Breast epithelium (tissue), 4 donors: Measurements from ENCODE around the gene ANKRD37. TPM values are rescaled to one million over a fixed set of nuclear protein-coding genes. Genes with fewer than 3 reads are reported as not detected.

Source experiments
- DNase-seq, 2 donors: peaks; one replicate each; pipeline ENCODE4 v3.0.0-alpha.2; 2019; ENCODE audit warnings: low spot score in 2 of 2
- H3K27ac ChIP-seq, 2 donors: fragments of 200-600 bp; sonication (generic) in 1 of 2; one replicate each; pipeline ENCODE4 v1.5.1; 2016 to 2019; ENCODE audit warnings: mild to moderate bottlenecking in 1 of 2
- H3K27me3 ChIP-seq, 2 donors: fragments of 200-600 bp; sonication (generic) in 1 of 2; one replicate each; pipeline versions ENCODE4 v1.5.1 to v1.6.0; 2017 to 2019; ENCODE audit warnings: control low read depth in 1 of 2, mild to moderate bottlenecking in 1 of 2
- H3K36me3 ChIP-seq: fragments of 200-600 bp; one replicate; pipeline ENCODE4 v1.5.1; 2019
- H3K4me1 ChIP-seq, 2 donors: fragments of 200-600 bp; sonication (generic); one replicate each; pipeline ENCODE4 v1.5.1; 2016 to 2019; ENCODE audit warnings: control low read depth in 1 of 2
- H3K4me3 ChIP-seq, 3 donors: fragments of 200-600 bp; sonication (generic); 1 replicate in 2 of 3; 2 replicates in 1 of 3; pipeline ENCODE4 v1.5.1; 2016 to 2019; ENCODE audit warnings: mild to moderate bottlenecking in 3 of 3, moderate library complexity in 2 of 3
- H3K9me3 ChIP-seq, 2 donors: fragments of 200-600 bp; sonication (generic) in 1 of 2; one replicate each; pipeline ENCODE4 v1.5.1; 2016 to 2019; ENCODE audit warnings: control low read depth in 1 of 2
- CTCF ChIP-seq, 3 donors: fragments of 450-650 bp; IDR thresholded peaks; one replicate each; pipeline ENCODE4 v1.5.1; 2016 to 2017; ENCODE audit warnings: antibody characterized with exemption in 3 of 3, mild to moderate bottlenecking in 3 of 3, moderate library complexity in 3 of 3
- POLR2A ChIP-seq: fragments of 450-650 bp; IDR thresholded peaks from one replicate; pipeline ENCODE4 v1.6.1; 2016; ENCODE audit warnings: antibody characterized with exemption, mild to moderate bottlenecking, moderate library complexity
- POLR2AphosphoS5 ChIP-seq, 3 donors: sonication (generic); formaldehyde crosslinking; IDR thresholded peaks; one replicate each; pipeline ENCODE4 v1.6.1; 2017; ENCODE audit warnings: antibody characterized with exemption in 3 of 3
- intact Hi-C: fragments of 100-400 bp; cut with DNase I; formaldehyde crosslinking; loops from one replicate; pipeline ENCODE4 v1.15.1; 2023; ENCODE audit warnings: low total_unique reads
- total RNA-seq, 3 donors: library from RNA; depleted of rRNA; stranded (reverse); fragments of >200 nt; gene quantifications; one replicate each; pipeline ENCODE4 v1.1.0, GENCODE V29; 2016

Gene ANKRD37
- total RNA-seq, 3 donors from 2014 or later, result 9.0 to 15.5 (median 10.2) TPM

- no peaks in the 10 kb centered on the region for H3K27me3 ChIP-seq
- no peak overlapping the region for H3K4me3 ChIP-seq
- intact Hi-C loops, result no loop called here
- no peak for TF ChIP-seq CTCF (IDR thresholded peaks at IDR 0.05)
- no peak for TF ChIP-seq POLR2AphosphoS5 (IDR thresholded peaks at IDR 0.05)
- TF ChIP-seq POLR2A, result no peak
- no peaks in the 10 kb centered on the region for H3K9me3 ChIP-seq
- no peak for DNase-seq
- no peaks in the 10 kb centered on the region for H3K4me1 ChIP-seq
- H3K36me3 ChIP-seq, result no peaks in the 10 kb centered on the region
- no peak overlapping the region for H3K27ac ChIP-seq
These were observed 11.8 kb downstream of the ANKRD37 start for GRCh38 chr4:185408432-185408831.

GRCh38 chr4:185411849-185412248 lies 15.2 kb downstream of the ANKRD37 start:
- Histone ChIP-seq H3K27ac (no peak overlapping the region), H3K4me1 (no peaks in the 10 kb centered on the region), H3K36me3 (no peaks in the 10 kb centered on the region), H3K27me3 (no peaks in the 10 kb centered on the region), H3K4me3 (no peak overlapping the region), H3K9me3 (no peaks in the 10 kb centered on the region)
- intact Hi-C loops, result no loop called here
- TF ChIP-seq CTCF (IDR thresholded peaks at IDR 0.05), result no peak
- TF ChIP-seq POLR2A, result no peak
- no peak for TF ChIP-seq POLR2AphosphoS5 (IDR thresholded peaks at IDR 0.05)
- DNase-seq, result no peak

- TF ChIP-seq POLR2A (no peak), CTCF (IDR thresholded peaks at IDR 0.05) (no peak), POLR2AphosphoS5 (IDR thresholded peaks at IDR 0.05) (no peak)
- Histone ChIP-seq H3K27ac (no peak overlapping the region), H3K9me3 (no peaks in the 10 kb centered on the region), H3K36me3 (no peaks in the 10 kb centered on the region), H3K4me3 (no peak overlapping the region), H3K4me1 (no peaks in the 10 kb centered on the region), H3K27me3 (no peaks in the 10 kb centered on the region)
- no peak for DNase-seq
- intact Hi-C loops, result no loop called here
These were observed 15.8 kb downstream of the ANKRD37 start for GRCh38 chr4:185412412-185412811.

- TF ChIP-seq POLR2AphosphoS5 (IDR thresholded peaks at IDR 0.05) (no peak), POLR2A (no peak), CTCF (IDR thresholded peaks at IDR 0.05) (no peak)
- intact Hi-C loops, result no loop called here
These were observed 20.3 kb downstream of the ANKRD37 start for GRCh38 chr4:185416955-185417354.

GRCh38 chr4:185421366-185422124 lies 24.9 kb downstream of the ANKRD37 start:
- H3K9me3 ChIP-seq, result no peaks in the 10 kb centered on the region
- H3K4me3 ChIP-seq, result no peak overlapping the region
- intact Hi-C loops, result no loop called here
- TF ChIP-seq POLR2AphosphoS5 (IDR thresholded peaks at IDR 0.05) (no peak), CTCF (IDR thresholded peaks at IDR 0.05) (no peak), POLR2A (no peak)
- DNase-seq, result no peak
- no peaks in the 10 kb centered on the region for H3K27me3 ChIP-seq
- no peaks in the 10 kb centered on the region for H3K36me3 ChIP-seq
- H3K27ac ChIP-seq, result no peak overlapping the region
- H3K4me1 ChIP-seq, result no peaks in the 10 kb centered on the region

More at GRCh38 chr4:185416955-185417354, 20.3 kb downstream of the ANKRD37 start:
- Histone ChIP-seq H3K9me3 (no peaks in the 10 kb centered on the region), H3K27me3 (no peaks in the 10 kb centered on the region), H3K4me3 (no peak overlapping the region), H3K36me3 (no peaks in the 10 kb centered on the region), H3K4me1 (no peaks in the 10 kb centered on the region), H3K27ac (no peak overlapping the region)
- no peak for DNase-seq
